NCI-H446 treated with DMSO at 0.1 percent for 48 hours (cell line): ENCODE measurements around the gene RNF144A.
"Not testable (repeated sequence)": the region's sequence is repeated elsewhere in the genome, so short reads cannot be mapped to it uniquely, and the experiment has no call there.

Source experiments
- DNase-seq: peaks from one replicate; lab custom pipeline; 2025; lab: John Stamatoyannopoulos, UW

The RNF144A gene

DNA sequence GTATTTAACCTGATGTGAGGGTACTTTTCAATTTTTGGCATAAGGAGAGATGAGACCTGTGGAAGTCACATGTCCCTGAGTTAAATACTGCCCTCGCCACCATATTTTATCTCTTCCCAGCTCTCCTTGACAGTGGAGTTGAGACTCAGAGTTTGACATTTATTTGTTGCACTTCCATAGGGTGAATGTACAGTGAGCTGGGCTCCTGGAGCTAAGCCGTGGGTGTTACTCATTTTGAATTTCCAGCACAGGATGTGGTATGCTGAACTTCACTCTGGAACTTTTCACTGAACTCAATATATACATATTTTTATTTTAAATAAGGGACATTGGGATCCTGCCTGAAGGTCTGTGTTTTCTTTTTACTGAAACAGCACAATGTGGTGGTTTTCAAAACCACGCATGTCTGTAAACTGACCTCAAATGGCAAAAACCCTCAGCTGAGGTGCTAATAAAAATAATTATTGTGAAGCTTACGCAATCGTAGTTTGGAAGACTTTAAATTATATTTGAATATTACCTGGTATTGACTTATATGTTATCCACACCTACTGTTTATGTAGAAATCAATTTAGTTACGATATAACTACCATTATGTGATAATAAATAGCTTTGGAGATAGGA is 12.1 kb downstream of the RNF144A start:
- DNase-seq: no peak

DNA sequence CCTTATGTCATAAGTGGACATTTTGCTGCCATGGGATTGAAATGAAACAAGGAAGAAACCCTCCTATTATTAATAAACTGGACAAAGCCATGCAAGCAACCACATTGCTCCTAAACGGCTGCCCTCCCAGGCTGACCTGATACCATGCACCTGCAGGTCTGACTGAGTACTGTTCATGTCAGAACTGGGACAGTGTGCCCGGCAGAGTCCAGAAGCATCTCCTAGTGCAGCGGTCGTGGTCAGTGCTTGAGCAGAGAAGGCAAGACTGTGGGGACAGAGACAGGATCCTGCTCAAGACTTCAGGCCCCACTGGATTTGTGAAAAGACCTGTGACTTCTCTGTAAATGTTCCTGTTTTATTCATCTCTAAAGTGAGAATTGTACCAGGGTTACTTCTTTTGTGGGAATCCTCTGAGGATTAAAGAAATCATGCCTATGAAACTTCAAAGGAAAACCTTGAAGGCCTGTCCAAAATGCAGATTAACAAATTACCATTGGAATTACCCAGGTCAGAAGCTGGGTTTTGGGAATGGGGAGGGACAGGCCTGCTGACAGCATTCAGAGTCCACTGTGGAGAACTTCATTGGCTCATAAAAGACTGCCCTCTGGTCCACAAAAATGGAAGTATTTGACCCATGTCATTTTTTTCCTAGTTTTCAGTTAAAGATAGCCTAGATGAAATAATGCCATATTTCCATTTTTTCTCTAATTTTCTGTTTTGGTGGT is 13.9 kb downstream of the RNF144A start:
- no peak for DNase-seq

DNA sequence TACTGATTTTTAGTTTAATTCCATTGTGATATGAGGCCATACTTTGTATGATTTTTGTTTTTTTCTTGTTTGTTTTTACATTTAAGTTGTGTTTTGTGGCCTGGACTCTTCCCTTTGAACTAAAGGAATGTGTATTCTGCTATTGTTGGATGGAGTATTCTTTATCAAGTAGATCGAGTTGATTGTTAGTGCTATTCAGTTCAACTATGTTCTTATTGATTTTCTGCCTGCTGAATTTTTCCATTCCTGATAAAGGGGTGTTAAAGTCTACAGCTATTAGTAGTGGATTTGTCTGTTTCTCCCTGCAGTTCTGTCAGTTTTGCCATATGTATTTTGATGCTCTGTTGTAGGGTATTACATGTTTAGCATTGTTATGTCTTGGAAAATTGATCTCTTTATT is 14.5 kb downstream of the RNF144A start:
- DNase-seq: no peak

- no peak for DNase-seq
Measured at GRCh38 chr2:6932206-6932605, 15.0 kb downstream of the RNF144A start.

DNA sequence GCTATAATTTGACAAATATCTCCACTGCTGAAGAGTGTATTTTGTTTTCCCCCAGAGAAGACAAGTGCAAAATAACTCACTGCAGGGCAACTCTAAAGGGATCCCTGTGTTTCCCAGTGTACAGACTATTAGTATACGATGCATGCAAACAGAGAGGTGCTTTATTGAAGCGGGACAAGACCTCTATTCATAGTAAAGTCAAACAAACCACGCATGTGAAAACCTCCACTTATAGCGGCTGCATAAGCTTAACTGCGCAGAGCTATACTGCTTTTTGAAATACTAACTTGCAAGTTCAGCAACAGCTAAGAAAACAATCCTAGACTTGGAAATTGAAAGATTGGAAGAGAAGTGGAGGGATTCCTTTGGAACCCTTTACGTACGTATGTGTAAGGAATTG is 15.6 kb downstream of the RNF144A start:
- DNase-seq: no peak

DNA sequence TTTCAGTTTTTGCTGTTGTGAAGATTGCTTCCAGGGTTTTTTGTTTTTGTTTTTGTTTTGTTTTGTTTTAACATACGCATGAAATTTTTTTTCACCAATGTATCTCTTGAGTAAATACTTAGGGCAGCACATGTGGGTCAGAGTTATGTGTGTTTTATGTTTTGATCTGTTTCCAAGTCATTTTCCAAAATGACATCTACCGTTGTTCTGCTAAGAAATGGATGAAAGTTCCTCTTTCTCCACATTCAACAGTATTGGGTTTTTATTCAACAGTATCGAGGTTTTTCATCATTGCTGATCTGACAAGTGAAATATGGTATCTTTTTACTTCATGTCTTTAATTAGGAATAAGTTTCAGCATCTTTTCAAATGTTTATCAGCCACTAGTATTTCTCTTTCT is 16.7 kb downstream of the RNF144A start:
- DNase-seq: no peak

- DNase-seq: no peak
Measured at GRCh38 chr2:6934345-6934744, 17.1 kb downstream of the RNF144A start.

GRCh38 chr2:6934758-6935651 is 17.8 kb downstream of the RNF144A start:
- no peak for DNase-seq

DNA sequence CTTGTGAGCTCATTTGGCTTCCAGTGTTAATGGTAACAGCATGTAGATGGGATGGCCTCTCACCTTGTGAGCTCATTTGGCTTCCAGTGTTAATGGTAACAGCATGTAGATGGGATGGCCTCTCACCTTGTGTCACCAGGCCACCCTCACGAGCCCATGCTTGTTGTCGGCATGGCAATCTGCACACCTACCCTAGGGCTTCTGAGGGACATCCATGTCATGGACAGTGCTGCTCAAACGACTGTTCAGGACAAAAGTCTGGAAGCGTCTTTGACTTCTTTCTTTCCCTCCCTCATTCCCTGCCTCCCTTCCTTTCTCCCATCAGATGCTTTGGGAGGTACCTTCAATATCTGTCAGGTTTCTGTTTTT is 18.4 kb downstream of the RNF144A start:
- not testable (repeated sequence) for DNase-seq

DNA sequence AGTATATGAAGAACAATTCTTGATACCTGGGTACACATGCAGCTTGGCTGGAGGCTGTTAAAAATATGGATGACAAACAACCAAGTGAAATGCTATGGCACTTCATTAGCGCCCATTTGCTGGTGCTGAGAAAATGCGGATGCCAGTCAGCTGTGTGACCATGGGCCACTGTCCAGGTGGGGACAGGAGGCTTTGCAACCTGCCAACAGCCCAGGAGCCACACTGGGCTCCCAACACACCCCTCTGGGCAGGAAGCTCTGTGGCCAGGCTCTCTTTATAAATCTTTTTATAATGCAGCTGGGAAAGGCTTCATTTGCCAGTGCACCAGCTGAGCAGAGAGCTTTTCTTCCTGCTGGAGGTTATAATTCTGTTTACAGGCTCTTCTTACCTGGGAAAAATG is 19.9 kb downstream of the RNF144A start:
- no peak for DNase-seq

DNA sequence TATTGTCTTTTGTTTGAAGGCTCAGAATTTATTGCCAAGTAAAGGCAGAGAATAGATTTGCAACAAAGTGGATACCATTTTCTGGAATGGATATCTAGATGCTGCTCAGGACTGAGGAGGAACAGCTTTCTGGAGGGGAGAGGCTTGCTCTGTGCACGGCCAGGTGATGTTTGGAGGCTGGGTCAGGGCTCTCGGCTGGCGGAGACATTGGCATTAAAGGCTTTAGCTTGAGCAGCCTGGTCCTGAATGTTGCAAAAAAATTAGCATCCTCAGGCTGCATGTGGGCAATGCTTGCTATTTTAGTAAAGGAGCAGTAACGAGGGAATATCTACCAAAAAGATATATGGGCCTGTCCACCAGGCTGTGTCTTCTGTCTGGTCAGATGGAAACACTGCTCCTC is 20.4 kb downstream of the RNF144A start:
- DNase-seq: no peak

- DNase-seq: no peak
Measured at GRCh38 chr2:6939071-6939470, 21.9 kb downstream of the RNF144A start.

DNA sequence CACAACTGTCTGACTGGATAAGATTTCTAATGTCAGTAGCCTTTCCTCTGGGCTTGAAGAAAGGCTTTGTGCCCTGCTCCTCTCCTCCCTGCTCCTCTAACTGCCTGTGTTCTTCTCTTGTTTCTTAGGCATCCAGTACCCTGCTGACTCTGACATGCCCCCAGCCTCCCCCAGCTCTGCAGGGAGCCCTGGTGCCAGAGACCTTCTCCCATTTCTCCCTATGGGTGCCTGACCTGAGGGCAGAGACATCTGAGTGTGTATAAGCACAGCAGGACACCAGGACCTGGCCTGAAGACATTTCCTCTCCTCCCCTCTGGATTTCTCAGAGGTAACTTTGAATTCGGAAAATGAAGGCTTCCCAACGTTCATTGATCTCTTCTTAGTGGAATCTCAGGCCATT is 23.6 kb downstream of the RNF144A start:
- no peak for DNase-seq

DNA sequence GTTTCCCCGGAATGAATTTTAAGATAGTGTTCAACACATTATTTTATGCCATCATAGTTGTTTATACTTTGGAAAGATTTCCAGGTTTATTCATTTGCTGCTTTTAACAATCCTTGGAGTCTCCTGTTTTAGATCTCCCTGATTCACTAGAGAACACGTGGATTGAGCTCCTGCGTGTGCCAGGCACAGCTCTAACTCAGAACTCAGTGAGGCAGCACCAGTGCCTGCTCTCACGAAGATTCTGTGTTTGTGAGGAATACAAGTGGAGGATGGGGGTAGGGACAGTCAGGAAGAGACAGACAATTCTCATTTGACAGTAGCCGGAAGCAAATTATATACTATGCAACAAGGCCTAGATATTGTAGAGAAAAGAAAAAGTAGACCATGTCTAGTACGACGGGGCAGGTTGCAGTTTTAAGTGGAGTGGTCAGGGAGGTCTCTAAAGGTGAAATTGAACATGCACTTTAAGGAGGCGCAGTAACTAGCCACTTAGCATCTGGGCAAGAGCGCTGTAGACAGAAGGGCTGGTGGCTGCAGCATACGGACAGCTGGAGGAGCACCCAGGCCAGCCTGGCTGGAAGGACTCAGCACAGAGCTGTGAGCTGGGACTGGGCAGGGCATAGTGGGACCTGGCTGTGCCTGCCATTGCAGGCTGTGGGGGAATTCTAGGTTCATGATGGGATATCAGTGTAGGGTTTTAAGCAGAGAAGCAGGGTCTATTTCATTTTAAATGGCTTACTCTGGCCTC is 24.3 kb downstream of the RNF144A start:
- DNase-seq: no peak

DNA sequence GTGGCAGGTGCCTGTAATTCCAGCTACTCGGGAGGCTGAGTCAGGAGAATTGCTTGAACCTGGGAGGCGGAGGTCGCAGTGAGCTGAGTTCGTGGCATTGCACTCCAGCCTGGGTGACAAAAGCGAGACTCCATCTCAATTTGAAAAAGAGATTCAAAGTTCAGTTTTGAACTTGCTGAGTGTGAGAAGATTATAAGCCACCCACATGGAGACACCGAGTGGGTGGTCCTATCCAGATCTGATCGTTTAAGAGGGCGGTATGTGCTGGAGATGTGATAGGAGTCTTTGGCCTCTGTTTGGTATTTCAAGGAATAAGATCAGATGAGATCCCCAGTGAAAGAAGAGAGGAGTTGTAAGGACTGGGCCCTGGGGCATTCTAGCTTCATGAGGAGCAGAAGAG is 25.6 kb downstream of the RNF144A start:
- no peak for DNase-seq

DNA sequence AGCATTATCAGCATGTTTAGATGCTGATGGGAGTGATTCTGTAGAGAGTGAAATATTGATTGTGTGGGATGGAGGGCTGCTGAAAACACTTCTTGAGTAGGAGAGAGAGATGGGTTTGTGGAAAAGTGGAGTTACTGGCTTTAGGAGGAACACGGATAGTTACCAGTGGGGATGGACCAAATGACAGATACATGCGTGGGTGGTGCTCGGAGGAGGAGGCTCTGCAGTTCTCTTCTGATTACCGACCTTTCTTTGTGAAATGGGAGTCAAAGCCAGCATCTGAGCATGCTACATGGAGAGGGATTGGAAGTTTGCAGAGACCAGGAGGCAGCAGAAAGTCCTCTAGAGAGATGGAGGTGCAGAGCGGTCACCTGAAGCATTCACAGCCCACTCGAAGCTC is 26.3 kb downstream of the RNF144A start:
- DNase-seq: no peak

GRCh38 chr2:6943971-6944370 is 26.8 kb downstream of the RNF144A start:
- DNase-seq: no peak

DNA sequence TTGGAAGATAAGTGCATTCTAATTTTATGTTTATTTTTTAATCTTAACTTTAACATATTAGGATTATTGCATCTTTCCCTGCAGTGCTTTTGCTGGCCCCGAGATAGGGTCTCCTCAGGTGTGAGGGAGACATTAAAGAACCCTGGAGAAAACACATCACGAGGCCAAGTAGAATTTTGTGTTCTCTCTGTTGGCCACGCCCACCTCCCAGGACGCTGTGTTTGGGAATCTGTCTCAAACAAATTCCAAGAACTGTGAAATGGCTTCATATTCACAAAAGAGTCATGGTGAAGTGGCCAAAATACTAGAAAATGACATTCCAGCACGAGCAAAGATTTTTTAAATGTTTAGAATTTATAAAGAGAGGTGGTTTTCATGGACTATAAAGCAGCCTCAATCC is 27.3 kb downstream of the RNF144A start:
- no peak for DNase-seq

DNA sequence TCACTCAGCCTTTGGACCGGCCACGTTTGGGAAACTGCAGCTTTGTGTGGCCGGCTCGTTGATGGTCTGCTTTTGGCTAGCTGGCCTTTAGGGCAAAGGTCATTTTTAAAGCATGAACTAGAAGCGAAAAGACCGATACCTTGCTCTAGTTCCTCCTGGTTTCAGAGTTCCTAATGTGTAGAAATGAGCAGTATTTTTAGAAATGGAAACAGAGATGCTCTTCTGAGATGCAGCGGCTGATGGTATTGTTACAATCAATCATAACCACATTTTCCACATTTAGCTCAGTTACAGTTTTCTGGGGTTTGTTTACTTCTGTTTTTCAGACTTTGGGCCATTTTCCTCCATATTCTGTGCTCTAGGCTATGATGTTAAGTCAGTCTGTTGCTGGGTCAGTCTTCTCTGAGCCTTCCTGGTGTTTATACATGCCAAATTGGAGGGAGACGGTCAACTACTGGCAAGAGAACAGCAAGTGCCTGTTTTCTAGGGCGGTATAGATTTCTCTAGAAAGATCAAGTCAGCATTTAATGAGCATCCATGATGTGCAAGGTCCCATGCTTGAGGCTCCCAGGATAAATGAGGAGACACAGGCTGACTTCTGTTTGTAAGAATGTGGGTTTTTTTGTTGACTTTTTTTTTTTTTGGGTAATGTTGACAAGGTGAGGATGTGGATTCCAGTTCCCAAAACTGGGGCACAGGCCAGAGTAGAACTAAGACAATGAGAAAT is 28.0 kb downstream of the RNF144A start:
- DNase-seq: no peak

- no peak for DNase-seq
Measured at GRCh38 chr2:6945821-6946220, 28.6 kb downstream of the RNF144A start.

GRCh38 chr2:6946722-6947121 is 29.5 kb downstream of the RNF144A start:
- no peak for DNase-seq
